Measurements from ENCODE around the gene DDX31. TPM values are rescaled to one million over a fixed set of nuclear protein-coding genes. Genes with fewer than 3 reads are reported as not detected.

DDX31 gene
- total and polyA plus RNA-seq, 2 experiments from 2014 or later = 7.3 to 13.1 TPM

GRCh38 chr9:132543960-132544359 is 125.8 kb downstream of the DDX31 start:
- Histone ChIP-seq H3K79me2 (no peaks in the 10 kb centered on the region), H3K9me2 (replicated peaks; ENCODE audit: insufficient read depth) (no peaks in the 10 kb centered on the region), H4K20me1 (ENCODE audit: insufficient read depth, poor library complexity, severe bottlenecking) (no peaks in the 10 kb centered on the region), H3K4me2 (no peak overlapping the region), H3K9me3 (ENCODE audit: low read depth) (no peaks in the 10 kb centered on the region), H3K4me3 (no peak overlapping the region), H3K36me3 (replicated peaks; ENCODE audit: insufficient read depth, low read depth) (no peaks in the 10 kb centered on the region), H3K4me1 (ENCODE audit: insufficient read depth) (peaks cover 11% of the 10 kb centered on the region), H3K27ac (no peak overlapping the region), H3K27me3 (no peaks in the 10 kb centered on the region), H2AFZ (no peak overlapping the region)
- WGBS (ENCODE audit: low lambda C conversion rate, missing lambda C conversion rate) = 76% methylated on average over 21 of the region's 21 CpGs
- DNase-seq (ENCODE audit: low spot score) = no peak
- TF ChIP-seq EZH2 (IDR thresholded peaks at IDR 0.05; ENCODE audit: borderline replicate concordance) = no peak

GRCh38 chr9:132543251-132543650 is 126.5 kb downstream of the DDX31 start:
- H3K36me3 ChIP-seq (replicated peaks; ENCODE audit: insufficient read depth, low read depth) = no peaks in the 10 kb centered on the region
- no peak overlapping the region for H3K4me3 ChIP-seq
- no peaks in the 10 kb centered on the region for H3K9me2 ChIP-seq (replicated peaks; ENCODE audit: insufficient read depth)
- H4K20me1 ChIP-seq (ENCODE audit: insufficient read depth, poor library complexity, severe bottlenecking) = no peaks in the 10 kb centered on the region
- 95% methylated on average over 4 of the region's 4 CpGs for WGBS (ENCODE audit: low lambda C conversion rate, missing lambda C conversion rate)
- H3K4me1 ChIP-seq (ENCODE audit: insufficient read depth) = peaks cover 11% of the 10 kb centered on the region
- H3K27me3 ChIP-seq = no peaks in the 10 kb centered on the region
- no peak overlapping the region for H3K4me2 ChIP-seq
- H3K9me3 ChIP-seq (ENCODE audit: low read depth) = no peaks in the 10 kb centered on the region
- TF ChIP-seq CTCF (IDR thresholded peaks at IDR 0.05; ENCODE audit: poor library complexity) = no peak
- no peak for TF ChIP-seq EZH2phosphoT487 (IDR thresholded peaks at IDR 0.05; ENCODE audit: low read depth, severe bottlenecking, unreplicated experiment)
- no peak for TF ChIP-seq EZH2 (IDR thresholded peaks at IDR 0.05; ENCODE audit: borderline replicate concordance)
- no peak for DNase-seq (ENCODE audit: low spot score)
- no peak overlapping the region for H3K27ac ChIP-seq
- H3K79me2 ChIP-seq = no peaks in the 10 kb centered on the region
- H2AFZ ChIP-seq = no peak overlapping the region

Other genes starting within 250 kb of the DDX31 start
- gene BARHL1, start 87.4 kb downstream of the DDX31 start, total RNA-seq = not detected in 2 replicates
- gene BARHL1, start 87.4 kb downstream of the DDX31 start, polyA plus RNA-seq = not detected in 2 replicates
- 16.6 and 19.2 TPM in 2 replicates for gene GTF3C4, start 481 bp upstream of the DDX31 start, total RNA-seq
- 5.7 and 6.1 TPM in 2 replicates for gene GTF3C4, start 481 bp upstream of the DDX31 start, polyA plus RNA-seq
- 0.40 and 1.8 TPM in 2 replicates for gene AK8, start 208.3 kb upstream of the DDX31 start, total RNA-seq
- 2.6 and 4.5 TPM in 2 replicates for gene AK8, start 208.3 kb upstream of the DDX31 start, polyA plus RNA-seq
- gene SPACA9, start 208.9 kb upstream of the DDX31 start, total RNA-seq = 0.44 and 1.9 TPM in 2 replicates
- gene SPACA9, start 208.9 kb upstream of the DDX31 start, polyA plus RNA-seq = 3.3 and 5.6 TPM in 2 replicates

All from hepatocyte (in vitro differentiated cells).